ENCODE data around the gene IGFBP5. TPM values are rescaled to one million over a fixed set of nuclear protein-coding genes. Genes with fewer than 3 reads are reported as not detected.

Gene IGFBP5
- total and polyA plus RNA-seq, 9 of the 15 experiments (the other 6 are each of a cell fraction or from before 2014, with no cell fraction given): 0.01 to 1.9 (median 0.03) TPM; not detected in 6

DNA sequence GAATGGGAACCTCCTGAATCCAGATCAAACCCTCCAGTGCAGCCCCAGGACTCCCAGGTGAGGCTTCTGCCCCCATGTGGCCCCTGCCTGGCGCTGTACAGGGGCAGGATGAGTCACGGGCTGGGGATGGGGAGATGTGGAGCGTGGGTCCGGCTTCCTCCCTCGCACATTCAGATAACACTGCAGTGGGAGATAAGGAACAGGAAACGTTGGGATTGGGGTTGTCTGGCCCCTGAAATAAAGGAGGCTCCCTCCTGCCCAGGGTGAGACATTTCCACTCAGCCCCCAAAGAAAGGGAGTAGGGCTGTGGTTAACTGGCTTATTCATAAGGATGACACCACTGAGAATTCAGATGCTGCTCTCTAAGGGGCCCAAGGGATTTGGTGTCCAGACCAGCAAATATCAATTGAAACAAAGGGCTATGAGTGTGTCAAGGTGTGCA, 30.7 kb downstream of the IGFBP5 start (continued):
- TF ChIP-seq SNIP1 (IDR thresholded peaks at IDR 0.05; ENCODE audit: low read depth): no peak
- TF ChIP-seq HNRNPL (IDR thresholded peaks at IDR 0.05; ENCODE audit: low read depth, low read length): no peak
- no peak for TF ChIP-seq MLLT1 (IDR thresholded peaks at IDR 0.05)
- TF ChIP-seq EP400 (IDR thresholded peaks at IDR 0.05): no peak
- TF ChIP-seq NEUROD1 (IDR thresholded peaks at IDR 0.05; ENCODE audit: borderline replicate concordance, low read depth, low read length, partially characterized antibody): no peak
- no peak for TF ChIP-seq GATAD2B (IDR thresholded peaks at IDR 0.05; ENCODE audit: borderline replicate concordance)
- no peak for TF ChIP-seq KDM2B (CRISPR knock-in tag; IDR thresholded peaks at IDR 0.05)
- TF ChIP-seq MEF2D (tag; conservative IDR thresholded peaks at IDR 0.05; ENCODE audit: low read depth): no peak
- TF ChIP-seq ZFP36 (IDR thresholded peaks at IDR 0.05; ENCODE audit: low read depth, low read length, partially characterized antibody): no peak
- TF ChIP-seq CREM (IDR thresholded peaks at IDR 0.05; ENCODE audit: low read depth): peak; percentile 47; the same call in 1 of the 2 replicates
- peak; percentile 78 for TF ChIP-seq ATF3 (IDR thresholded peaks at IDR 0.05)
- TF ChIP-seq ATF3 (CRISPR knock-in tag; conservative IDR thresholded peaks at IDR 0.05): no peak
- no peak for TF ChIP-seq NR2F6 (CRISPR knock-in tag; IDR thresholded peaks at IDR 0.05)
- TF ChIP-seq RAD21 (CRISPR knock-in tag; conservative IDR thresholded peaks at IDR 0.05 in 1 of 2, IDR thresholded peaks at IDR 0.05 in 1 of 2): peak; percentile 75 to 76
- TF ChIP-seq KLF16 (IDR thresholded peaks at IDR 0.05): peak; percentile 67; the same call in 1 of the 2 replicates
- TF ChIP-seq BHLHE40 (IDR thresholded peaks at IDR 0.05; ENCODE audit: low read length): peak; percentile 60; the same call in 1 of the 2 replicates
- TF ChIP-seq KAT7 (CRISPR knock-in tag; IDR thresholded peaks at IDR 0.05; ENCODE audit: borderline replicate concordance): no peak
- TF ChIP-seq ZBTB34 (CRISPR knock-in tag; IDR thresholded peaks at IDR 0.05): no peak
- peak in 1 of 2 experiments; percentile 18; a peak in 1 of 4 replicates for TF ChIP-seq TBL1XR1 (IDR thresholded peaks at IDR 0.05; ENCODE audit: low read length in 2 of 2)
- TF ChIP-seq POLR2G (IDR thresholded peaks at IDR 0.05; ENCODE audit: low read depth, low read length): no peak
- 0 out of 2 replicates have a peak, but pooled peaks have one; percentile 20 for TF ChIP-seq CXXC5 (CRISPR knock-in tag; IDR thresholded peaks at IDR 0.05)
- TF ChIP-seq CCNT2 (IDR thresholded peaks at IDR 0.05; ENCODE audit: borderline replicate concordance, extremely low read depth, insufficient read length, low read depth, low read length): peak; percentile 47
- TF ChIP-seq JUN (IDR thresholded peaks at IDR 0.05; ENCODE audit: borderline replicate concordance, low read depth, low read length): peak; percentile 77
- no peak for TF ChIP-seq JUN (CRISPR knock-in tag; IDR thresholded peaks at IDR 0.05; ENCODE audit: borderline replicate concordance)
- TF ChIP-seq JUND (IDR thresholded peaks at IDR 0.05; ENCODE audit: borderline replicate concordance, low read depth, low read length): peak; percentile 95
- peak; percentile 79; the same call in 1 of the 3 replicates for TF ChIP-seq JUND (tag; IDR thresholded peaks at IDR 0.05; ENCODE audit: borderline replicate concordance, low read depth, low read length)

Measured in K562 (cell line).